ENCODE measurements around the gene GRIP1. TPM values are rescaled to one million over a fixed set of nuclear protein-coding genes. Genes with fewer than 3 reads are reported as not detected.

Gene GRIP1
- total RNA-seq, 1 experiment from 2014 or later: 22.5 TPM

- H3K27ac Mint-ChIP-seq: no peak overlapping the region
- H3K4me1 Mint-ChIP-seq: peaks cover 7% of the 10 kb centered on the region
- H3K36me3 Mint-ChIP-seq: peaks cover 4% of the 10 kb centered on the region; the same call in 1 of the 2 replicates
- H3K27me3 Mint-ChIP-seq (ENCODE audit: low read depth): no peaks in the 10 kb centered on the region
- CTCF ChIA-PET: no interaction called here
- ATAC-seq (no peak), DNase-seq (ENCODE audit: low spot score) (no peak)
- TF ChIP-seq MAX (CRISPR knock-in tag; IDR thresholded peaks at IDR 0.05) (no peak), ZNF121 (CRISPR knock-in tag; IDR thresholded peaks at IDR 0.05) (no peak), ATF3 (CRISPR knock-in tag; conservative IDR thresholded peaks at IDR 0.05) (no peak), ZNF219 (CRISPR knock-in tag; IDR thresholded peaks at IDR 0.05; ENCODE audit: borderline replicate concordance) (no peak), FOXJ3 (CRISPR knock-in tag; IDR thresholded peaks at IDR 0.05; ENCODE audit: borderline replicate concordance) (no peak), ERG (CRISPR knock-in tag; IDR thresholded peaks at IDR 0.05) (no peak), ZNF423 (CRISPR knock-in tag; IDR thresholded peaks at IDR 0.05) (no peak), CDX4 (CRISPR knock-in tag; IDR thresholded peaks at IDR 0.05; ENCODE audit: borderline replicate concordance) (no peak), ELF4 (CRISPR knock-in tag; IDR thresholded peaks at IDR 0.05; ENCODE audit: low read depth) (no peak), SMAD4 (CRISPR knock-in tag; IDR thresholded peaks at IDR 0.05) (no peak), NR2C2 (CRISPR knock-in tag; IDR thresholded peaks at IDR 0.05) (no peak), NFYB (CRISPR knock-in tag; conservative IDR thresholded peaks at IDR 0.05; ENCODE audit: low read depth) (no peak), ZNF671 (CRISPR knock-in tag; IDR thresholded peaks at IDR 0.05) (no peak), ZMAT4 (CRISPR knock-in tag; IDR thresholded peaks at IDR 0.05) (no peak), IRF1 (CRISPR knock-in tag; IDR thresholded peaks at IDR 0.05) (no peak), AFF4 (CRISPR knock-in tag; IDR thresholded peaks at IDR 0.05; ENCODE audit: borderline replicate concordance) (no peak), TEAD4 (CRISPR knock-in tag; IDR thresholded peaks at IDR 0.05) (no peak), FOXK1 (CRISPR knock-in tag; IDR thresholded peaks at IDR 0.05) (no peak), ZNF232 (CRISPR knock-in tag; IDR thresholded peaks at IDR 0.05) (no peak)
- no peak overlapping the region for H3K4me3 Mint-ChIP-seq
- POLR2A ChIA-PET: no interaction called here
- H3K9me3 Mint-ChIP-seq: peaks cover 5% of the 10 kb centered on the region
Observed at GRCh38 chr12:66571361-66571915, 107.4 kb downstream of the GRIP1 start.

GRCh38 chr12:66563220-66563619, 115.7 kb downstream of the GRIP1 start:
- H3K27ac Mint-ChIP-seq: no peak overlapping the region
- DNase-seq (ENCODE audit: low spot score) (no peak), ATAC-seq (no peak)
- H3K36me3 Mint-ChIP-seq: peaks cover 29% of the 10 kb centered on the region
- POLR2A ChIA-PET: no interaction called here
- peaks cover 63% of the 10 kb centered on the region for H3K9me3 Mint-ChIP-seq
- no peak overlapping the region for H3K4me3 Mint-ChIP-seq
- TF ChIP-seq MLX (CRISPR knock-in tag; IDR thresholded peaks at IDR 0.05): no peak
- no peak for TF ChIP-seq JUN (CRISPR knock-in tag; IDR thresholded peaks at IDR 0.05)
- TF ChIP-seq NFYB (CRISPR knock-in tag; conservative IDR thresholded peaks at IDR 0.05; ENCODE audit: low read depth): no peak
- no peaks in the 10 kb centered on the region for H3K27me3 Mint-ChIP-seq (ENCODE audit: low read depth)
- H3K4me1 Mint-ChIP-seq: peaks cover 7% of the 10 kb centered on the region
- CTCF ChIA-PET: no interaction called here

Measured in WTC11 (cell line).